Measurements from ENCODE around the gene SDHC. TPM values are rescaled to one million over a fixed set of nuclear protein-coding genes. Genes with fewer than 3 reads are reported as not detected.

The SDHC gene
- total RNA-seq, 1 donor from 2014 or later = 145 TPM

GRCh38 chr1:161335796-161336195, 21.6 kb downstream of the SDHC start:
- Mint-ChIP-seq H3K4me1 (no peaks in the 10 kb centered on the region), H3K36me3 (peaks cover 43% of the 10 kb centered on the region), H3K27me3 (ENCODE audit: low read depth) (no peaks in the 10 kb centered on the region), H3K27ac (no peak overlapping the region), H3K4me3 (no peak overlapping the region), H3K9me3 (no peaks in the 10 kb centered on the region)
- DNase-seq (ENCODE audit: low spot score in 2 of 2, unreplicated experiment in 2 of 2) = no peak
- TF ChIP-seq CTCF (IDR thresholded peaks at IDR 0.05; ENCODE audit: unreplicated experiment) = no peak

- Mint-ChIP-seq H3K36me3 (peaks cover 39% of the 10 kb centered on the region), H3K4me1 (no peaks in the 10 kb centered on the region)
These were observed 28.0 kb downstream of the SDHC start for GRCh38 chr1:161342177-161342576.

GRCh38 chr1:161342821-161343220, 28.6 kb downstream of the SDHC start:
- no peak for TF ChIP-seq CTCF (IDR thresholded peaks at IDR 0.05; ENCODE audit: unreplicated experiment)
- Mint-ChIP-seq H3K36me3 (peaks cover 37% of the 10 kb centered on the region), H3K4me1 (no peaks in the 10 kb centered on the region)

More at GRCh38 chr1:161342177-161342576, 28.0 kb downstream of the SDHC start:
- Mint-ChIP-seq H3K27me3 (ENCODE audit: low read depth) (no peaks in the 10 kb centered on the region), H3K9me3 (no peaks in the 10 kb centered on the region), H3K27ac (no peak overlapping the region), H3K4me3 (no peak overlapping the region)
- no peak for DNase-seq (ENCODE audit: low spot score in 2 of 2, unreplicated experiment in 2 of 2)
- TF ChIP-seq CTCF (IDR thresholded peaks at IDR 0.05; ENCODE audit: unreplicated experiment) = no peak

GRCh38 chr1:161350671-161351070, 36.5 kb downstream of the SDHC start:
- H3K9me3 Mint-ChIP-seq = no peaks in the 10 kb centered on the region
- no peak for TF ChIP-seq CTCF (IDR thresholded peaks at IDR 0.05; ENCODE audit: unreplicated experiment)
- no peaks in the 10 kb centered on the region for H3K4me1 Mint-ChIP-seq
- DNase-seq (ENCODE audit: low spot score in 2 of 2, unreplicated experiment in 2 of 2) = no peak
- H3K27me3 Mint-ChIP-seq (ENCODE audit: low read depth) = no peaks in the 10 kb centered on the region
- no peak overlapping the region for H3K27ac Mint-ChIP-seq
- no peak overlapping the region for H3K4me3 Mint-ChIP-seq
- H3K36me3 Mint-ChIP-seq = peaks cover 6% of the 10 kb centered on the region

More at GRCh38 chr1:161342821-161343220, 28.6 kb downstream of the SDHC start:
- DNase-seq (ENCODE audit: low spot score in 2 of 2, unreplicated experiment in 2 of 2) = no peak
- H3K9me3 Mint-ChIP-seq = no peaks in the 10 kb centered on the region
- no peak overlapping the region for H3K27ac Mint-ChIP-seq
- no peak overlapping the region for H3K4me3 Mint-ChIP-seq
- H3K27me3 Mint-ChIP-seq (ENCODE audit: low read depth) = no peaks in the 10 kb centered on the region

- no peak for DNase-seq (ENCODE audit: low spot score in 2 of 2, unreplicated experiment in 2 of 2)
- Mint-ChIP-seq H3K36me3 (peaks cover 6% of the 10 kb centered on the region), H3K4me1 (no peaks in the 10 kb centered on the region), H3K27me3 (ENCODE audit: low read depth) (no peaks in the 10 kb centered on the region), H3K27ac (no peak overlapping the region), H3K4me3 (no peak overlapping the region), H3K9me3 (no peaks in the 10 kb centered on the region)
- no peak for TF ChIP-seq CTCF (IDR thresholded peaks at IDR 0.05; ENCODE audit: unreplicated experiment)
These were observed 37.3 kb downstream of the SDHC start for GRCh38 chr1:161351482-161351881.

- Mint-ChIP-seq H3K4me1 (peaks cover 7% of the 10 kb centered on the region), H3K36me3 (peaks cover 16% of the 10 kb centered on the region), H3K9me3 (no peaks in the 10 kb centered on the region), H3K27me3 (ENCODE audit: low read depth) (no peaks in the 10 kb centered on the region), H3K4me3 (no peak overlapping the region), H3K27ac (no peak overlapping the region)
- no peak for TF ChIP-seq CTCF (IDR thresholded peaks at IDR 0.05; ENCODE audit: unreplicated experiment)
- DNase-seq (ENCODE audit: low spot score in 2 of 2, unreplicated experiment in 2 of 2) = no peak
These were observed 42.9 kb downstream of the SDHC start for GRCh38 chr1:161357073-161357472.
